ENCODE results near the gene PIP4K2C.

PIP4K2C gene
- total RNA-seq = 19.8 to 35.6 (median 27.2) reads per million in 4 donors

- peak; percentile 71 to 87 (median 73) for DNase-seq
Observed at GRCh38 chr12:57590864-57591781, at the start of gene PIP4K2C. PIP4K2C (plus strand) TSS chr12:57591192; CDS start chr12:57591290, 98 bp downstream.

DNA sequence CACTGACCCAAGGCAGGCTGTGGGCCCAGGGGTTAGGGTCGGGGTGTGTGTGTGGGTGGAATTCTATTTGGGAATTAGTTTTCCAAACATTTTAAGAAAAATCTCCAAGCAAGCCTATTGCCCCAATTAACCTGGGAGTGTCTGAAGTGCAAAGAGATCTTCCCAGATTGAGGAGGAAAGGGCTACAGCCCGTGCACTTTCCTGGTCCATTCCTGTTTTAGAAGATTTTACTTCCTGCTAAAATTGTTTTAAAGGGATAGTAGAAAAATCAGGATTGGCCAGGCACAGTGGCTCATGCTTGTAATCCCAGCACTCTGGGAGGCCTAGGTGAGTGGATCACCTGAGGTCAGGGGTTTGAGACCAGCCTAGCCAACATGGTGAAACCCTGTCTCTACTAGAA lies 49.3 kb upstream of the PIP4K2C start:
- no peak for DNase-seq

DNA sequence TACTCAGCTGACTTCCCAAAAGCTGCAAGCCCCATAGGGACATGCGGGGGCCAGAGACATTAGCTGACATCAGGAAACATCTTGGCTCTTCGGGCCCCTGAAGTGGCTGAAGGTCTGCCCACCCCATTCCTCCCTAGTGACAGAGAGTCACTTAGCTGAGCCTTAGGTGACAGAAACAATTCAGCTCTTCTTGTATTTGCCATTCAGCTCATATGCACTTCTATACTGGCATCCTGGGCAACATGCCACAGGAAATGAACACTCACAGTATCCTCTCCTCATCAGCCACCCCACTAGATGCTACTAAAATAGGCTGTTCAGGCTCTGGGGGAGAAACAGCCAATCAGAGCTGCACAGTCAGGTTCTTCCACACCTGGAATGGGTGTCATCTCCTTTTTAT lies 47.4 kb upstream of the PIP4K2C start:
- DNase-seq = no peak

GRCh38 chr12:57545809-57546437 lies 45.1 kb upstream of the PIP4K2C start:
- DNase-seq = no peak

- DNase-seq = peak; percentile 81 to 96 (median 89)
Observed at GRCh38 chr12:57546438-57547287, 44.3 kb upstream of the PIP4K2C start, which contains the start of gene DCTN2. DCTN2 (minus strand) TSS chr12:57547192; CDS start chr12:57547063, 129 bp downstream.

- DNase-seq = no peak
Observed at GRCh38 chr12:57547288-57548012, 43.5 kb upstream of the PIP4K2C start.

DNA sequence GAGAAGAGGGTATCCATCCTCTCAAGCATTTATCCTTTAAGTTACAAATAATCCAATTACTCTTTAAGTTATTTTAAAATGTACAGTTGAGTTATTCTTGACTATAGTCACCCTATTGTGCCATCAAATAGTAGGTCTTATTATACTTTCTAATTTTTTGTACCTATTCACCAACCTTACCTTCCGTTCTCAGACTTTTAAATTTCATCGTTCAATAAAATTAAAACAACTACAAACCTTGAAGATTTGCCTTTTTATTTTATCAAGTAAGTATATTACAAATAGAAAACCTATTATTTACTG lies 43.0 kb upstream of the PIP4K2C start:
- DNase-seq = no peak

DNA sequence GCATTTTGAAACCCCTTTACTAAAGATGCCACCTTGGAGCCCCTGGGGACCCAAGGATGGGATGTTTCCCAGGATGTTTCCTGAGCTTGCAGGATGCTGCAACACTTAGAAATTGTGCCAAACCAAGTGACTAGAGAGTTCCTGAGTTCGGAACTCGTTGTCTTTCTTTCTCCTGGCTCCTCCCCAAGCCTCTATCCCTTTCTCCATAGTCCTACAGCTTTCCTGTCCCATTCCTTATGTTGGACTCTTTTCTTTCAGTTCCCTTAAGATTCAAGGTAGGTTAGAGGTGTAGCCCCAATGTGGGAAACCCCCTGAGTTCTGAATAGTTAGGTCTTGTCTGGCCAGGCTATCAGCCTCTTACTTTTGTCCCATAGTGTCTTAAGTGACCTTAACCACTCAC lies 42.5 kb upstream of the PIP4K2C start:
- no peak for DNase-seq

GRCh38 chr12:57549203-57549908 lies 41.6 kb upstream of the PIP4K2C start:
- no peak for DNase-seq

DNA sequence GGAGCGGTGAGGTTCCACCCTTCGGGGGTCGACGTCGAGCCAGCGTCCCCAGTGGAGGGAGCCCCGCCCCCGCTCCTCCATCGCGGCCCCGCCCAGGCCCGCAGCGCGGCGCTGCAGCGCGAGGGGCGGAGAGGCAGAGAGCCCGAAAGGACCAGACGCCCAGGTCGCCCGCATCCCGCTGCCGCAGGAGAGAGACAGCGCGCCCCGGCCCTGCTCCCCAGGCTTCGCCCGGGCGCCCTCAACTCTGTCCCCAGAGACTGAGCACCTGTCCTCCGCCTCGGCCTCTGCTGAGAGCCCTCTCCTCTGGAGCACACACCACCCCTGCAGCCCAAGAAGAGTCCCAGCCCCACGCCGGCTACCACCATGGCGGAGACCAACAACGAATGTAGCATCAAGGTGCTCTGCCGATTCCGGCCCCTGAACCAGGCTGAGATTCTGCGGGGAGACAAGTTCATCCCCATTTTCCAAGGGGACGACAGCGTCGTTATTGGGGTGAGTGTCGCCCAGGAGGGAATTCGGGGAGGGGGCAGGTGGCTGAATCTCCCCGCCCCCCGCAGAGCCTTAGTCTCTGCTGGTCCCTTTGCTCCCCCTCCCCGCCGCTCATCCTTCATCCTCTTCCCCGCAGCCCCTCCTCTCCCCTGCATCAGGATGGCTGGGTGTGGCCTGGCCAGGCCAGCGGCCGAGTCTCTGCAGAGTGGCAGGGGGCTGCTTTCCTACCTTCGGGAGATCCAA lies 40.9 kb upstream of the PIP4K2C start, which contains the start of gene KIF5A:
Gene KIF5A, plus strand, starts transcription at position 136 of the 732 bp plus-strand sequence. Its CDS starts 228 bp downstream, at position 364.
- peak; percentile 29 to 51 (median 40) for DNase-seq

GRCh38 chr12:57550641-57551549 lies 40.1 kb upstream of the PIP4K2C start:
- DNase-seq = no peak

DNA sequence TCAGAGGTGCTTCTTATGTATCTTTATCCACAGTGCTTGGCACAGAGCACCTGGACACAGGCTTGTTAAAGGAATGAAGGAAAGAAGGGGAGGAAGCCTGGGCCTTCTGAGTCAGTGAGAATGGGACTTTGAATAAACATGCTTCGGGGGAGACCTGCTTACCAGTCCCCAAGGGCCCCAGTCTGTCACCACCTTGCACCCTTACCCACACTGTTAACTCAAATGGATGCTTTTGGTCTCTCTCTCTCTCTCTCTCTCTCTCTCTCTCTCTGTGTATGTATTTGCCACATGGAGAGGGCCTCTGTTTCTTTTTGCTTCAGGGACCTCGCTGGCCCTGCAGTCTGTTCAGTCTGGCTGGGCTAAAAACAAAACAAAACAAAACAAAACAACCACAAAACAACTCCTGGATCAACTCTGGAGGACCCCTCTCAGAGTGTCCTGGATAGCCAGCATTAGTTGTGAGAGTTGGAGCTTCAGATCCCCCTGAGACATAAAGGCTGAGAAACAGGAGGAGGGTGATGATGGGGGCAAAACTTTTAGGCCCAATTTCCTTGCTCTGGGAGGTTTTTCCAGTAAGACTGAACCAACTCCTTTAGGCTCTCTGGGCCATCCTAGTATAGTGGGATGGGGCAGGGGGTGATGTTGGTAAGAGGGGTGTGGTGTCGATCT lies 39.2 kb upstream of the PIP4K2C start:
- DNase-seq = no peak

DNA sequence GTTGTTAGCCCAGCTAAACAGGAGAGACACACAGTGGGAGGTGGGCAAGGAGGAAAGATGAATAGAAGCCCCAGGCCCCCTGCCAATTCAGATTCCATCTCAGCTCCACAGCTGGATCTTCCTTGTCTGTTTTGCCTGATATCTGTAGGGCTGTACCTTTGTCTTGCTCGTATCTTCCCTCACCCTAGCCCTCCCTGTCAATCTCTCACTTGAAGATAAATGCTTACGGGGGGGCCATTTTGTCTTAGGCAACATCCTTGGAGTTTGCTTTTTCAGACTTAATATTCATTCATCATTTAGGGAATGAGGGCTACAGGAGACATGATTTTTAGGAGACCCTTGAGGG lies 38.7 kb upstream of the PIP4K2C start:
- DNase-seq = no peak

DNA sequence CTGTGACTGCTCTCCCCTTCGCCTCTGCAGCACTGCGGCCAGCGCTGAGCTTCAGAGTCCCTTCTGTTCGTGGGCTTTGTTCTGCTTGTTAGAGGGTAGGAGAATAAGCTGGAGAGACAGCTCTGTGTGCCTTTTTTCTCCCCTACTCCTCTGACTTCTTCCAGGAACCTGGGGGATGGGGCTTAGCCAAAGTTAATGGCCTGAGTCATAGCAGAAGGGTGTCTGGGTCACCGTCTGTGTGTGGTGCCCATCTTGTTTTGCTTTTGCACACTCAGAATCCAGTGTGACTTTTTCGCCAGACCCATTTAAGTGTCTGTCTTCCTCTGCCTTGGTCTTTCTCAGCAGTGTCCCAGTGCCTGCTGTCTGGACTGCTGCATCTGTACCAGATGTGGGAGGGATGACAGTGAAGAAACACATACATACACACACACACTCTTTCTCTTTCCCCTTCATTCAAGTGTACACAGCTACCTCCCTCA lies 38.1 kb upstream of the PIP4K2C start:
- DNase-seq = no peak

DNA sequence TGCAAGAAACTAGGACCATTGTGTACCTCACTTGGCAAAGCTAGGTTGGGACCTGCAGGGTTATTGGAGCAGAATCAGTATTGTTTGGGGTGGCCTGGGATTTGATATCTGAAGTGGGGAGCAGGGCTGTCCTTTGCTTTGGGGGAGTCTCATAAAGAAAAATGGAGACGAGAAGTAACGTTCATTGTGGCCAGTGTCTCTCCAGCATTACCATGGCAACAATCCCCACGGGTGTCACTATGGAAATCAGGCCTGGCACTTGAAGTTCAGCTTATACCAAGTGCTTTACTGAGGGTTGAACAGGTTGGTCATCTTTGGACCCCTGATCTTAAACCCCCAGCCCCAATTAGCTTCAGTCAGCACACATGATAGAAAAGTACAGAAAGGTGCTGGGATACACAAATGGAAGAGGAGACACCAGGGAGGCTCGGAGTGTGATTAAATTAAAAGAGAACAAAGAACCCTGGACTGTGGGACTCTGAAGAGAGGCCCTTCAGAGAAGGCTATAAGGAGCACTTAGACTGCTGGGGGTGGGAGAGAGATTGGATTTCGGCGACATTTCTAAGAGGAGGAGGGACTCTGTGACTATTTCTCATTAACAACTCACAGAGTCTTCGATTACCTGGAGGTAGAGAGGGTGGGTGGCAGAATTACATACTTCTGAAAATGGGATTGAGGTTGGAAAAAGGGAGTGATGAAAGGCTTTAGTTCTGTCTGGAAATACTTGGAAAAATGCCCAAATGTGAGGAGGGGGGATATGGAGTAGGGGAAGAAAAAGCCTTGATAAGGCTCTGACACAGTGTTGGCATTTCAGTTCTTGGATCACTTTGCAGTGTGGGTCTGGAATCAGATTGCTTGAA lies 37.4 kb upstream of the PIP4K2C start:
- DNase-seq = no peak

- DNase-seq = no peak
Observed at GRCh38 chr12:57554453-57554852, 36.5 kb upstream of the PIP4K2C start.

DNA sequence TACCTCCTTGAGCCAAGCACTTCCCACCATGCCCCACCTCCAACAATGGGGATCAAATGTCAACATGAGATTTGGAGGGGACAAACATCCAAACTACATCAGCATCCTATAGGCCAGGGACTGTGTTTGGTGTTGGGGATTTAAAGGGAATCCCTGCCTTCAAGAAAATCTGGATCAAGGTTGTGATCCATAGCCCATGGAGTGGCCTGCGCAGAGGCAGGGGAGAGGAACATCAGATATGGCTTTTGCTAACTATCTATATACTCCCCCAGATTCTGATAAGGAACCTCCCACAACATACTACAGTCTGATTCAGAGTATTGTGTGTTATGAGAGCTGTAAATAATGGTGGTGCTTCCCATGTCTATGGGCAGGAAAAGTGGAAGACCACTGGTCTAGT lies 36.1 kb upstream of the PIP4K2C start:
- DNase-seq = no peak

GRCh38 chr12:57558864-57559263 lies 32.1 kb upstream of the PIP4K2C start:
- no peak for DNase-seq

All from T-helper 1 cell (primary cell).